Osteocyte (in vitro differentiated cells): ENCODE results near the gene THSD4. TPM values are rescaled to one million over a fixed set of nuclear protein-coding genes. Genes with fewer than 3 reads are reported as not detected.

Experiments used
- DNase-seq: peaks from one replicate; pipeline ENCODE4 v3.0.0; 2021; ENCODE audit warnings: mixed read lengths; ENCODE audit not compliant: unreplicated experiment; ENCODE audit errors: extremely low spot score
- H3K27ac Mint-ChIP-seq: one replicate; pipeline ENCODE4 v1.8.0; 2021; ENCODE audit warnings: mild to moderate bottlenecking, mixed read lengths; ENCODE audit not compliant: unreplicated experiment
- H3K27me3 Mint-ChIP-seq: one replicate; pipeline ENCODE4 v1.8.0; 2021; ENCODE audit warnings: mixed read lengths; ENCODE audit not compliant: unreplicated experiment
- H3K36me3 Mint-ChIP-seq: one replicate; pipeline ENCODE4 v1.8.0; 2021; ENCODE audit warnings: mixed read lengths; ENCODE audit not compliant: unreplicated experiment
- H3K4me1 Mint-ChIP-seq: one replicate; pipeline ENCODE4 v1.8.0; 2021; ENCODE audit warnings: mixed read lengths; ENCODE audit not compliant: unreplicated experiment
- H3K4me3 Mint-ChIP-seq: one replicate; pipeline ENCODE4 v1.8.0; 2021; ENCODE audit warnings: mild to moderate bottlenecking, moderate library complexity, mixed read lengths; ENCODE audit not compliant: unreplicated experiment
- H3K9me3 Mint-ChIP-seq: one replicate; pipeline ENCODE4 v1.8.0; 2021; ENCODE audit warnings: mixed read lengths; ENCODE audit not compliant: unreplicated experiment
- CTCF ChIP-seq: fragments of 200-600 bp; sonication (generic); IDR thresholded peaks from 2 replicates; pipeline ENCODE4 v1.5.0; 2021; ENCODE audit warnings: antibody characterized with exemption, mild to moderate bottlenecking, moderate library complexity
- total RNA-seq: library from RNA; stranded (reverse); gene quantifications from 2 replicates; pipeline ENCODE4 v1.2.1, GENCODE V29; 2021

THSD4 gene
- total RNA-seq, 1 donor from 2014 or later: 5.7 TPM

GRCh38 chr15:71131601-71132362 is 16.5 kb downstream of the THSD4 start:
- TF ChIP-seq CTCF: no peak
- no peaks in the 10 kb centered on the region for H3K9me3 Mint-ChIP-seq
- no peak for DNase-seq
- H3K36me3 Mint-ChIP-seq: no peaks in the 10 kb centered on the region
- peaks cover 9% of the 10 kb centered on the region for H3K4me1 Mint-ChIP-seq
- no peak overlapping the region for H3K27ac Mint-ChIP-seq
- no peaks in the 10 kb centered on the region for H3K27me3 Mint-ChIP-seq
- H3K4me3 Mint-ChIP-seq: no peak overlapping the region

- H3K27me3 Mint-ChIP-seq: no peaks in the 10 kb centered on the region
- no peak overlapping the region for H3K27ac Mint-ChIP-seq
- no peaks in the 10 kb centered on the region for H3K9me3 Mint-ChIP-seq
- H3K4me1 Mint-ChIP-seq: peaks cover 14% of the 10 kb centered on the region
- no peak for DNase-seq
- no peak for TF ChIP-seq CTCF
- no peak overlapping the region for H3K4me3 Mint-ChIP-seq
- H3K36me3 Mint-ChIP-seq: no peaks in the 10 kb centered on the region
Measured at GRCh38 chr15:71133747-71134472, 18.6 kb downstream of the THSD4 start.

- no peaks in the 10 kb centered on the region for H3K9me3 Mint-ChIP-seq
- DNase-seq: no peak
- H3K4me3 Mint-ChIP-seq: no peak overlapping the region
- no peaks in the 10 kb centered on the region for H3K36me3 Mint-ChIP-seq
- no peak for TF ChIP-seq CTCF
- H3K27me3 Mint-ChIP-seq: no peaks in the 10 kb centered on the region
- H3K27ac Mint-ChIP-seq: no peak overlapping the region
- peaks cover 14% of the 10 kb centered on the region for H3K4me1 Mint-ChIP-seq
Measured at GRCh38 chr15:71136159-71136783, 21.0 kb downstream of the THSD4 start.

- no peak for TF ChIP-seq CTCF
- no peaks in the 10 kb centered on the region for H3K9me3 Mint-ChIP-seq
- no peaks in the 10 kb centered on the region for H3K36me3 Mint-ChIP-seq
- no peak overlapping the region for H3K4me3 Mint-ChIP-seq
- DNase-seq: no peak
- peak overlapping the region; percentile 34 for H3K27ac Mint-ChIP-seq
- H3K27me3 Mint-ChIP-seq: no peaks in the 10 kb centered on the region
- H3K4me1 Mint-ChIP-seq: peaks cover 14% of the 10 kb centered on the region
Measured at GRCh38 chr15:71136793-71137518, 21.7 kb downstream of the THSD4 start.
